ENCODE results near the gene TNIK. TPM values are rescaled to one million over a fixed set of nuclear protein-coding genes. Genes with fewer than 3 reads are reported as not detected.

The TNIK gene
- total and polyA plus RNA-seq, 10 donors, result 0.85 to 34.5 (median 14.1) TPM

DNA sequence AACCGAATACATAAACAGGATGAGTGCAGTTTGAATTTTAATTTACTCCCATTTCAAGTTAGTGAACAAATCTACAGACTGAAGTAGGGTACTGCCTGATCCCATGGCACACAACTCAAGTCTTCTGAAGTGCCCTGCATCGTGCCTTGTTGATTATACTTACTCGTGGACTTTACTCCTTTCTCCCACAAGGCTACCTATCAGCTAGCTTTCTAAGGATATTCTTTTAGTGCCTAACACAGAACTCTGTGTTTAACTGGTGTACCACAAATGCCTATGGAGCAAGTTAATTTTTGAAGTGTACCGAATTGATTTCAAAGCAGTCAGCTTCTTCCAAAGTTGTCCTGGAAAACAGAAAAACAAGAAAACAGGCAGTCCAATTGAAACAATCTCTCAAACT lies 119.8 kb downstream of the TNIK start:
- Histone ChIP-seq H3K4me1 (no peaks in the 10 kb centered on the region), H3K9me3 (peaks cover 0 to 6% (median 0%) of the 10 kb centered on the region in 8 donors), H3K36me3 (no peaks in the 10 kb centered on the region), H3K27ac (no peak overlapping the region), H3K4me3 (no peak overlapping the region), H3K27me3 (replicated peaks in 1 of 7) (no peaks in the 10 kb centered on the region)
- WGBS, 5 donors, result 91 to 97% (median 95%) methylated on average over 4 of the region's 4 CpGs
- intact Hi-C loops (cut with DNase I; ENCODE audit: low total_unique reads), result no loop called here
- no peak for DNase-seq
- TF ChIP-seq, protein P1, sequence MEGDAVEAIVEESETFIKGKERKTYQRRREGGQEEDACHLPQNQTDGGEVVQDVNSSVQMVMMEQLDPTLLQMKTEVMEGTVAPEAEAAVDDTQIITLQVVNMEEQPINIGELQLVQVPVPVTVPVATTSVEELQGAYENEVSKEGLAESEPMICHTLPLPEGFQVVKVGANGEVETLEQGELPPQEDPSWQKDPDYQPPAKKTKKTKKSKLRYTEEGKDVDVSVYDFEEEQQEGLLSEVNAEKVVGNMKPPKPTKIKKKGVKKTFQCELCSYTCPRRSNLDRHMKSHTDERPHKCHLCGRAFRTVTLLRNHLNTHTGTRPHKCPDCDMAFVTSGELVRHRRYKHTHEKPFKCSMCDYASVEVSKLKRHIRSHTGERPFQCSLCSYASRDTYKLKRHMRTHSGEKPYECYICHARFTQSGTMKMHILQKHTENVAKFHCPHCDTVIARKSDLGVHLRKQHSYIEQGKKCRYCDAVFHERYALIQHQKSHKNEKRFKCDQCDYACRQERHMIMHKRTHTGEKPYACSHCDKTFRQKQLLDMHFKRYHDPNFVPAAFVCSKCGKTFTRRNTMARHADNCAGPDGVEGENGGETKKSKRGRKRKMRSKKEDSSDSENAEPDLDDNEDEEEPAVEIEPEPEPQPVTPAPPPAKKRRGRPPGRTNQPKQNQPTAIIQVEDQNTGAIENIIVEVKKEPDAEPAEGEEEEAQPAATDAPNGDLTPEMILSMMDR (IDR thresholded peaks at IDR 0.05 in 8 of 11, conservative IDR thresholded peaks at IDR 0.05 in 3 of 11), result no peak
- TF ChIP-seq POLR2A (IDR thresholded peaks at IDR 0.05) (no peak), POLR2AphosphoS5 (IDR thresholded peaks at IDR 0.05) (no peak)

DNA sequence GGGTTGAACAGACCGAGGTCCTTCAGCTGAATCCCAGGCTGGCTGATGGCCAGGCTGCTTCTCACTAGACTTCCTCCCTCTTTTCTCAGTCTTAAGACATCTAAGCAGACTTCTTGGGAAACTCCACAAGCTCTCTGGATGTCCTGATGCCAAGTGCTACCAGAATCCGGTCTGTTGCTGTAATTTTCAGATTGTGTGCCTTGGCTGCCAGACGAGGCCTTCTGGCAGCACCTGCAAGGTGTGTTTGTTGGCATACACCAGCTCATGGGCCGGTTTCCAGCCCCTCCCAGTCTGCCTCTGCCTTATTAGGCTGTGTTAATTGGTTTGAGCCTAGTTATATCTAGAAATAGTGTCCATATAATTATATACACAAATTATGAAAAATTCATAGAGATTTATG lies 120.6 kb downstream of the TNIK start:
- TF ChIP-seq POLR2AphosphoS5 (IDR thresholded peaks at IDR 0.05), result no peak
- TF ChIP-seq, protein P1 (IDR thresholded peaks at IDR 0.05 in 8 of 11, conservative IDR thresholded peaks at IDR 0.05 in 3 of 11), result no peak
- no peak for TF ChIP-seq POLR2A (IDR thresholded peaks at IDR 0.05)
- intact Hi-C loops (cut with DNase I; ENCODE audit: low total_unique reads), result no loop called here
- Histone ChIP-seq H3K27me3 (replicated peaks in 1 of 7) (no peaks in the 10 kb centered on the region), H3K4me3 (no peak overlapping the region), H3K36me3 (no peaks in the 10 kb centered on the region), H3K27ac (no peak overlapping the region), H3K4me1 (no peaks in the 10 kb centered on the region), H3K9me3 (peaks cover 0 to 6% (median 0%) of the 10 kb centered on the region in 8 donors)
- no peak for DNase-seq
- WGBS, 5 donors, result 69 to 82% (median 79%) methylated on average over 4 of the region's 4 CpGs

DNA sequence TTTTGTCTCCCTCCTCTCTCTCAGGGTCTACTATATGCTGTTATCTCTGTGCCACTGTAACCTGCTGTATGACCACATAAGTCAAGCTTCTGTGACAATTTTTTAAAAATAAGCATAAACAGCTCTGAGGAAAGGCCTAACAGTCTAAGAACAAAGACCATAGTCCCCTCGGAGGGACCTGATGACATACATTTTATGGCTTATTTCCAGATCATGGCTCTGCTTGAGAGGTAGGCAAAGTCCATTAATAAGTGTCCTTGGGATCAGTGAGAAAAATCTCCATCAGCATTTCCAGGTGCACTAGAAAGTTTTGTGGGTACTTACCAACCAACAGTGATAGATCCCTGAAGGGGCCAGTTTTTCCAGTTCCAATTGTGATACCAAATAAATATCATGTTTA lies 123.8 kb downstream of the TNIK start:
- no peak overlapping the region for H3K4me3 ChIP-seq
- H3K27me3 ChIP-seq (replicated peaks in 1 of 7), result no peaks in the 10 kb centered on the region
- no peak for DNase-seq
- H3K4me1 ChIP-seq, result no peaks in the 10 kb centered on the region
- no peaks in the 10 kb centered on the region for H3K9me3 ChIP-seq
- 67 to 77% (median 73%) methylated on average over 1 of the region's 1 CpG for WGBS, 5 donors
- intact Hi-C loops (cut with DNase I; ENCODE audit: low total_unique reads), result no loop called here
- H3K36me3 ChIP-seq, result no peaks in the 10 kb centered on the region
- TF ChIP-seq, protein P1 (IDR thresholded peaks at IDR 0.05 in 8 of 11, conservative IDR thresholded peaks at IDR 0.05 in 3 of 11), result no peak
- TF ChIP-seq POLR2AphosphoS5 (IDR thresholded peaks at IDR 0.05), result no peak
- no peak for TF ChIP-seq POLR2A (IDR thresholded peaks at IDR 0.05)
- no peak overlapping the region for H3K27ac ChIP-seq

GRCh38 chr3:171335559-171335958 lies 124.6 kb downstream of the TNIK start:
- TF ChIP-seq POLR2AphosphoS5 (IDR thresholded peaks at IDR 0.05) (no peak), POLR2A (IDR thresholded peaks at IDR 0.05) (no peak)
- TF ChIP-seq, protein P1 (IDR thresholded peaks at IDR 0.05 in 8 of 11, conservative IDR thresholded peaks at IDR 0.05 in 3 of 11), result no peak
- H3K36me3 ChIP-seq, result no peaks in the 10 kb centered on the region
- WGBS, 5 donors, result 92 to 99% (median 98%) methylated on average over 3 of the region's 3 CpGs
- H3K4me3 ChIP-seq, result no peak overlapping the region
- no peaks in the 10 kb centered on the region for H3K27me3 ChIP-seq (replicated peaks in 1 of 7)
- DNase-seq, result no peak
- H3K4me1 ChIP-seq, result no peaks in the 10 kb centered on the region
- H3K9me3 ChIP-seq, result no peaks in the 10 kb centered on the region
- no peak overlapping the region for H3K27ac ChIP-seq
- intact Hi-C loops (cut with DNase I; ENCODE audit: low total_unique reads), result no loop called here
